Kidney tubule cell (primary cell): Measurements from ENCODE around the gene KRTAP9-4.
"Not testable (repeated sequence)": the region's sequence is repeated elsewhere in the genome, so short reads cannot be mapped to it uniquely, and the experiment has no call there.

Source experiments
- DNase-seq: peaks from one replicate; pipeline ENCODE4 v3.0.0-alpha.2; 2018; ENCODE audit warnings: low spot score

KRTAP9-4 gene

GRCh38 chr17:41265078-41265477, 15.6 kb downstream of the KRTAP9-4 start, which contains the start of gene KRTAP9-6:
TSS of gene KRTAP9-6 (plus strand) at chr17:41265378. CDS start at chr17:41265378, 0 bp downstream.
- no peak for DNase-seq

DNA sequence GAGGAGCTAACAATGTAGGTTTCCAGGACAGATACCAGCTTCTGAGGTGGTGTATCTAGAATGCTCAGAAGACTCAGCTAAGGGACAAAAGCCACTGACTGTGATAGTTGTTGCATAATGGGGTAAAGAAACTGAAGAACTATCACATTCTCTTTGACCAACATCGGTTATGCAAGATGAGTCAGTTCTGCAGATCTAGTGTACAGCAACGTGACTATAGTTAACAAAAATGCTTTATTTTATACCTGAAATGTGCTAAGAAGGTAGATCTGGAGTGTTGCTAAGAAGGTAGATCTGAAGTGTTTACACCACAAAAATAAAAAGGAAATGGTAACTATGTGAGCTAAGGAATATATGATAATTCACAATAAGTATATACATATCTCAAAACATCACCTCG, 18.2 kb downstream of the KRTAP9-4 start:
- DNase-seq, result no peak

GRCh38 chr17:41271323-41271722, 21.8 kb downstream of the KRTAP9-4 start:
- not testable (repeated sequence) for DNase-seq

- no peak for DNase-seq
Measured at GRCh38 chr17:41271858-41272257, 22.4 kb downstream of the KRTAP9-4 start.

DNA sequence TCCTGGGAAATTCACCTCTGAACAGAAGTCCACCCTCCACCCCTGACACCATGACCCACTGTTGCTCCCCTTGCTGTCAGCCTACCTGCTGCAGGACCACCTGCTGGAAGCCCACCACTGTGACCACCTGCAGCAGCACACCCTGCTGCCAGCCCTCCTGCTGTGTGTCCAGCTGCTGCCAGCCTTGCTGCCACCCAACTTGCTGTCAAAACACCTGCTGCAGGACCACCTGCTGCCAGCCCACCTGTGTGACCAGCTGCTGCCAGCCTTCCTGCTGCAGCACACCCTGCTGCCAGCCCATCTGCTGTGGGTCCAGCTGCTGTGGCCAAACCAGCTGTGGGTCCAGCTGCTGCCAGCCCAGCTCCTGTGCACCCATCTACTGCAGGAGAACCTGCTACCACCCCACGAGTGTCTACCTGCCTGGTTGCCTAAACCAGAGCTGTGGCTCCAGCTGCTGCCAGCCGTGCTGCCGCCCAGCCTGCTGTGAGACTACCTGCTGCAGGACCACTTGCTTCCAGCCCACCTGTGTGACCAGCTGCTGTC, 26.2 kb downstream of the KRTAP9-4 start, which contains the start of gene KRTAP9-7:
Gene KRTAP9-7 (plus strand): TSS at position 51 of the 543 bp plus-strand sequence. CDS start 0 bp downstream, at position 51.
- DNase-seq, result not testable (repeated sequence)

- peak; percentile 74 for DNase-seq
Measured at GRCh38 chr17:41278176-41278955, 28.9 kb downstream of the KRTAP9-4 start.

DNA sequence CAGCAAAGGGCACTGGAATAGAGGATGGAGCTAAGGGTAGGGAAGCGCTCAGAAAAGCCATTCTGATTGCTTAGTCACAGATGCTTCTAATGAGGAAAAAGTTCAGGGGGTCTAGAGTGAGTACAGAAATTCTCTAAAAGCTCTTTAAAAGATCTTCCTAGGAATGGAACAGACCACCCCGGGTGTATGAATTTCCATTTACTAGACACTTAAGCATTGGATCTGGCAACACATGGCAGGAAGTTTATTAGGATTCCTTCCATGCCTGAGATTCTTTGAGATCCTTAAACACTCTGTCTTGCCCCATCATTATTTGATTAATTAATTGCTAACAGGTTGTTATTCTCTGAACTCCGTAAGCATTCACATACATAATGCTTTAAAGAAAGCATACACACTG, 34.6 kb downstream of the KRTAP9-4 start:
- DNase-seq, result no peak

GRCh38 chr17:41284546-41284945, 35.1 kb downstream of the KRTAP9-4 start:
- DNase-seq, result peak; percentile 18

- DNase-seq, result peak; percentile 54
Measured at GRCh38 chr17:41287050-41287449, 37.6 kb downstream of the KRTAP9-4 start.

DNA sequence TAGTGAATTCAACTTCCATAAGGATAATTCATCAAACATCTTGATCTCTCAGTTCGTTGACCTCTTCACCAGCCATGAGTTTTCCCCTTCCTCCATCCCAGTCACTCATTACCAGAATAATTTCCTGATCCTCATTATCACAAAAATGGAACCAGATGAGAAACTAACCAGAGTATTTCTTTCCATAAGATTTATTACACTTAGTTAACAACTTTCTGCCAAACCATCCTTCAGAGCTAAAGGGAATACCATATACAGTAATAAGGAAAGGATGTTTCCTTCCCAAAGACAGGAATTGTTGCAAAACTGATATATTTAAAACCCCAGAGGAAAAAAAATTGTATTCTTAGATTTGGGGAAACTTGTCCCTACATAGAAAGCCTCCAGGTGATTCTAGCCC, 44.5 kb downstream of the KRTAP9-4 start:
- DNase-seq, result no peak

DNA sequence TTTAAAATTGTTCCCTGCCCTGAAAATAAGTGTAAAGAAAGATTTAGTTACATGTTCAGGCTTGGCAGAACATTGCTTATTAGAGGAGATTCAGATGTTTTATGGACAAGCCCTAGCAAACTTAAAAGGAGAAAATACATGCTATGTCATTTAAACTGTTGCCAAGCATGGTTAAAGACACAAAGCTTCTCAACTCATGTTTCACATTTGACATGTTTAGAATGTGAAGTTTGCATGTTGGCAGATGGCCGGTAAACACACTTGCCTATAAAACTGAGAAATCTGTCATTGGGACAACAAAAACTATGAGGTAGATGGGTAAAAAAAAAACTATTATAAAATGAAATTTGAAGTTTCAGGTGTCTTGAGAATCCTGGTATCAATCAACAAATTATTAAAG, 47.4 kb downstream of the KRTAP9-4 start:
- no peak for DNase-seq

GRCh38 chr17:41298458-41299135, 49.1 kb downstream of the KRTAP9-4 start:
- DNase-seq, result no peak
